H1 (cell line): ENCODE results near the gene RCSD1. TPM values are rescaled to one million over a fixed set of nuclear protein-coding genes. Genes with fewer than 3 reads are reported as not detected.

Source experiments
- CTCF ChIA-PET: fragments of 300-600 bp; sonication (Branson Sonifier 250); formaldehyde crosslinking; loops from one replicate; lab custom pipeline; 2021; ENCODE audit not compliant: partially characterized antibody; lab: Charles Lee
- POLR2A ChIA-PET: fragments of 300-600 bp; sonication (Branson Sonifier 250); formaldehyde crosslinking; loops from one replicate; lab custom pipeline; 2021; ENCODE audit warnings: inconsistent platforms; ENCODE audit not compliant: partially characterized antibody; lab: Charles Lee
- DNase-seq, 2 experiments: peaks; one replicate each; pipeline versions ENCODE4 v3.0.0 to v3.0.0-alpha.2; 2010 to 2022; ENCODE audit warnings: low spot score in 2 of 2, low read depth in 1 of 2, mixed read lengths in 1 of 2
- FAIRE-seq: peaks from 2 replicates; lab custom pipeline; 2011; peaks lifted over from hg19 to GRCh38; lab: Jason Lieb, UNC
- H2AFZ ChIP-seq: 2 replicates; pipeline ENCODE4 v1.8.1; 2012; ENCODE audit warnings: low read length, inconsistent platforms
- H2AK5ac ChIP-seq: 2 replicates; pipeline ENCODE4 v1.6.1; 2013; ENCODE audit warnings: low read depth, low read length
- H2BK120ac ChIP-seq: replicated peaks from 2 replicates; pipeline ENCODE3; 2013; ENCODE audit warnings: low read depth, low read length, inconsistent platforms
- H2BK12ac ChIP-seq: 2 replicates; pipeline ENCODE4 v1.6.1; 2013; ENCODE audit warnings: low read depth, low read length
- H2BK15ac ChIP-seq: 2 replicates; pipeline ENCODE4 v1.6.1; 2013; ENCODE audit warnings: low read length
- H2BK20ac ChIP-seq: 2 replicates; pipeline ENCODE4 v1.6.1; 2013; ENCODE audit warnings: low read length
- H2BK5ac ChIP-seq: 2 replicates; pipeline ENCODE4 v1.6.1; 2013; ENCODE audit warnings: low read depth, low read length
- H3K14ac ChIP-seq: 2 replicates; pipeline ENCODE4 v1.6.1; 2013; ENCODE audit warnings: inconsistent platforms; ENCODE audit not compliant: insufficient read length
- H3K18ac ChIP-seq: 2 replicates; pipeline ENCODE4 v1.6.1; 2013; ENCODE audit warnings: low read length; ENCODE audit errors: extremely low read depth
- H3K23ac ChIP-seq: 2 replicates; pipeline ENCODE4 v1.6.1; 2013; ENCODE audit warnings: inconsistent platforms; ENCODE audit not compliant: insufficient read length
- H3K23me2 ChIP-seq: 2 replicates; pipeline ENCODE4 v1.6.1; 2013; ENCODE audit warnings: low read depth, low read length
- H3K27ac ChIP-seq: 2 replicates; pipeline ENCODE4 v1.6.1; 2011; ENCODE audit warnings: low read depth, low read length, inconsistent platforms
- H3K27me3 ChIP-seq, 4 experiments: replicated peaks in 1 of 4; 1 replicate in 1 of 4; 2 replicates in 3 of 4; pipeline versions ENCODE4 v1.6.1 to v1.8.1; 2011 to 2013; ENCODE audit warnings: low read length in 3 of 4, mild to moderate bottlenecking in 3 of 4, inconsistent platforms in 2 of 4, mixed read lengths in 2 of 4, moderate library complexity in 1 of 4; ENCODE audit not compliant: control insufficient read depth in 3 of 4, insufficient read depth in 3 of 4; ENCODE audit errors: extremely low read depth in 1 of 4
- H3K36me3 ChIP-seq, 4 experiments: 2 replicates each; pipeline versions ENCODE4 v1.6.1 to v1.8.1; 2011 to 2013; ENCODE audit warnings: mild to moderate bottlenecking in 4 of 4, low read length in 3 of 4, moderate library complexity in 2 of 4, control low read depth in 1 of 4, inconsistent platforms in 1 of 4; ENCODE audit not compliant: insufficient read depth in 4 of 4, control insufficient read depth in 2 of 4
- H3K4ac ChIP-seq: replicated peaks from 2 replicates; pipeline ENCODE3; 2013; ENCODE audit warnings: low read length, low read depth, mixed read lengths, inconsistent platforms; ENCODE audit not compliant: insufficient read length
- H3K4me1 ChIP-seq, 4 experiments: replicated peaks in 1 of 4; 1 replicate in 1 of 4; 2 replicates in 3 of 4; pipeline versions ENCODE4 v1.6.1 to v1.8.1; 2011 to 2013; ENCODE audit warnings: low read length in 3 of 4, inconsistent platforms in 2 of 4, mixed read lengths in 1 of 4; ENCODE audit not compliant: insufficient read depth in 4 of 4, control insufficient read depth in 3 of 4
- H3K4me2 ChIP-seq, 2 experiments: 2 replicates each; pipeline versions ENCODE4 v1.6.1 to v1.8.1; 2011 to 2013; ENCODE audit warnings: low read depth in 2 of 2, low read length in 2 of 2, control low read depth in 1 of 2, inconsistent platforms in 1 of 2, mild to moderate bottlenecking in 1 of 2; ENCODE audit not compliant: insufficient read depth in 1 of 2
- H3K4me3 ChIP-seq, 4 experiments: fragments of 200-600, 300-600 bp in 1 of 4; sonication (generic), shearing (Covaris generic), sonication (Bioruptor Twin) in 1 of 4; 2 replicates each; pipeline versions ENCODE4 v1.5.1 to v1.8.1; 2011 to 2016; ENCODE audit warnings: low read length in 4 of 4, low read depth in 3 of 4, control low read depth in 2 of 4, inconsistent platforms in 2 of 4, mild to moderate bottlenecking in 2 of 4, mixed read lengths in 1 of 4, moderate library complexity in 1 of 4; ENCODE audit not compliant: insufficient read depth in 2 of 4; ENCODE audit errors: extremely low read depth in 1 of 4
- H3K56ac ChIP-seq: replicated peaks from 2 replicates; pipeline ENCODE3; 2013; ENCODE audit warnings: low read depth, mild to moderate bottlenecking, mixed read lengths, low read length, inconsistent platforms; ENCODE audit not compliant: insufficient read length
- H3K79me1 ChIP-seq: 2 replicates; pipeline ENCODE4 v1.6.1; 2013; ENCODE audit warnings: low read depth, low read length, control low read depth
- H3K79me2 ChIP-seq, 2 experiments: 2 replicates each; pipeline versions ENCODE4 v1.6.1 to v1.8.1; 2012 to 2013; ENCODE audit warnings: low read length in 2 of 2, mild to moderate bottlenecking in 2 of 2, inconsistent platforms in 1 of 2; ENCODE audit not compliant: insufficient read depth in 2 of 2, control insufficient read depth in 1 of 2
- H3K9ac ChIP-seq, 4 experiments: replicated peaks in 1 of 4; 1 replicate in 1 of 4; 2 replicates in 3 of 4; pipeline versions ENCODE4 v1.6.1 to v1.8.1; 2011 to 2013; ENCODE audit warnings: low read depth in 3 of 4, low read length in 3 of 4, control low read depth in 2 of 4, mild to moderate bottlenecking in 2 of 4, moderate library complexity in 2 of 4, inconsistent platforms in 1 of 4; ENCODE audit errors: extremely low read depth in 1 of 4
- H3K9me3 ChIP-seq, 2 experiments: 2 replicates each; pipeline versions ENCODE4 v1.6.1 to v1.8.1; 2012 to 2013; ENCODE audit warnings: mild to moderate bottlenecking in 2 of 2, moderate library complexity in 2 of 2, control low read depth in 1 of 2, inconsistent platforms in 1 of 2, low read depth in 1 of 2, low read length in 1 of 2, mixed read lengths in 1 of 2; ENCODE audit not compliant: insufficient read depth in 2 of 2
- H4K20me1 ChIP-seq, 2 experiments: replicated peaks in 1 of 2; 2 replicates each; pipeline versions ENCODE3 to v1.8.1; 2011 to 2013; ENCODE audit warnings: inconsistent platforms in 2 of 2, low read length in 2 of 2, mild to moderate bottlenecking in 1 of 2; ENCODE audit not compliant: insufficient read depth in 2 of 2, control insufficient read depth in 1 of 2
- H4K5ac ChIP-seq: 2 replicates; pipeline ENCODE4 v1.6.1; 2013; ENCODE audit warnings: low read length, low read depth, mixed read lengths, inconsistent platforms; ENCODE audit not compliant: insufficient read length
- H4K8ac ChIP-seq: 2 replicates; pipeline ENCODE4 v1.8.0; 2013; ENCODE audit warnings: mild to moderate bottlenecking, moderate library complexity, low read length, inconsistent platforms; ENCODE audit not compliant: insufficient read depth; ENCODE audit errors: extremely low read depth
- H4K91ac ChIP-seq: replicated peaks from 2 replicates; pipeline ENCODE3; 2013; ENCODE audit warnings: low read length, mixed read lengths, inconsistent platforms; ENCODE audit not compliant: insufficient read length
- CHD2 ChIP-seq: IDR thresholded peaks from 2 replicates; pipeline ENCODE4 v1.6.1; 2012; ENCODE audit warnings: low read length, improper control_type of control experiment
- EGR1 ChIP-seq: IDR thresholded peaks from 2 replicates; pipeline ENCODE4 v1.6.1; 2011; ENCODE audit warnings: low read depth, low read length, borderline replicate concordance
- EZH2 ChIP-seq: fragments of 200-600 bp; sonication (generic); IDR thresholded peaks from 2 replicates; pipeline ENCODE4 v1.7.1; 2012; ENCODE audit warnings: low read depth, mild to moderate bottlenecking, moderate library complexity, low read length, inconsistent platforms; ENCODE audit not compliant: severe bottlenecking
- FOSL1 ChIP-seq: IDR thresholded peaks from 2 replicates; pipeline ENCODE4 v1.6.1; 2011; ENCODE audit warnings: mild to moderate bottlenecking, low read depth, low read length, moderate library complexity; ENCODE audit not compliant: insufficient read depth
- GABPA ChIP-seq: IDR thresholded peaks from 2 replicates; pipeline ENCODE4 v1.6.1; 2011; ENCODE audit warnings: mild to moderate bottlenecking, low read length, moderate library complexity, borderline replicate concordance; ENCODE audit not compliant: insufficient read depth
- HDAC2 ChIP-seq, 2 experiments: fragments of 300-600 bp in 1 of 2; sonication (generic) in 1 of 2; IDR thresholded peaks; 2 replicates each; pipeline ENCODE4 v1.6.1; 2011 to 2012; ENCODE audit warnings: low read depth in 2 of 2, low read length in 2 of 2, mild to moderate bottlenecking in 2 of 2, moderate library complexity in 2 of 2, borderline replicate concordance in 1 of 2, inconsistent platforms in 1 of 2
- JUND ChIP-seq: IDR thresholded peaks from 2 replicates; pipeline ENCODE4 v1.6.1; 2011; ENCODE audit warnings: mild to moderate bottlenecking, improper control_type of control experiment, low read length
- SAP30 ChIP-seq: fragments of 300-600 bp; sonication (generic); IDR thresholded peaks from 2 replicates; pipeline ENCODE4 v1.7.1; 2012; ENCODE audit warnings: low read length, moderate library complexity, mild to moderate bottlenecking, inconsistent platforms; ENCODE audit not compliant: insufficient read depth, insufficient replicate concordance
- SRF ChIP-seq: IDR thresholded peaks from 2 replicates; pipeline ENCODE4 v1.6.1; 2011; ENCODE audit warnings: mild to moderate bottlenecking, low read depth, low read length, moderate library complexity
- WGBS, 2 experiments: shearing (Covaris generic) in 1 of 2; methylation state at CpG; one replicate each; pipeline versions ENCODE4 v1.1.6 to v1.1.7; 2013 to 2015; ENCODE audit warnings: low lambda C conversion rate in 2 of 2, mixed read lengths in 2 of 2, inconsistent platforms in 1 of 2, low coverage in 1 of 2, missing lambda C conversion rate in 1 of 2; ENCODE audit not compliant: insufficient replicate concordance in 2 of 2, insufficient coverage in 1 of 2, insufficient read length in 1 of 2; ENCODE audit errors: extremely low coverage in 1 of 2, missing lambda C conversion rate in 1 of 2; 5-methylcytosine and 5-hydroxymethylcytosine counted together
- polyA plus RNA-seq, 7 experiments: library from polyadenylated mRNA; depleted of rRNA in 3 of 7; stranded (reverse) in 5 of 7; unstranded in 2 of 7; fragments of >200 nt in 5 of 7; fragments of 200-250 nt in 2 of 7; gene quantifications; 1 replicate in 5 of 7; 2 replicates in 1 of 7; 4 replicates in 1 of 7; pipeline versions ENCODE4 v1.2.1 to v1.2.3, GENCODE V29; 2011 to 2013; ENCODE audit warnings: missing spikeins in 2 of 7, mixed read lengths in 2 of 7
- total RNA-seq: library from RNA; stranded (reverse); fragmentation: NEBNext Ultra II Directional; extraction: Animal tissue kit (Norgen Biotek cat#: 25700); gene quantifications from 2 replicates; pipeline ENCODE4 v1.2.1, GENCODE V29; 2021
- TF ChIP-seq, protein P1 (sequence below), 3 experiments: IDR thresholded peaks; 1 replicate in 2 of 3; 2 replicates in 1 of 3; pipeline versions ENCODE4 v1.5.1 to v1.6.1; 2011; ENCODE audit warnings: low read length in 3 of 3, mild to moderate bottlenecking in 3 of 3, inconsistent platforms in 2 of 3, low read depth in 1 of 3, moderate library complexity in 1 of 3; ENCODE audit not compliant: insufficient read depth in 1 of 3; ENCODE audit errors: control extremely low read depth in 1 of 3

Gene RCSD1
- total and polyA plus RNA-seq, 2 of the 8 experiments (the other 6 are each of a cell fraction or from before 2014, with no cell fraction given), result 0.47 to 0.69 TPM

GRCh38 chr1:167703557-167703956 lies 73.5 kb downstream of the RCSD1 start:
- CTCF ChIA-PET, result interaction anchor here (1.0 to 2.6 kb wide), 6 partner anchors 9 to 147 kb away, joined by 3 to 15 read pairs (median 4); no protein-coding TSS in a partner anchor
- H3K79me2 ChIP-seq, result no peaks in the 10 kb centered on the region
- H3K23ac ChIP-seq, result no peak overlapping the region
- H2AK5ac ChIP-seq, result no peak overlapping the region; the same call in 1 of the 2 replicates
- H3K9me3 ChIP-seq, result no peaks in the 10 kb centered on the region
- H3K23me2 ChIP-seq, result no peaks in the 10 kb centered on the region
- H3K4ac ChIP-seq, result no peak overlapping the region
- H3K27ac ChIP-seq, result no peak overlapping the region
- H4K8ac ChIP-seq, result no peak overlapping the region
- H2BK5ac ChIP-seq, result no peak overlapping the region
- 0 out of 2 replicates have a peak overlapping the region, but pooled peaks have one; percentile 25 for H2BK20ac ChIP-seq
- FAIRE-seq (no peak), DNase-seq (no peak)
- H2BK12ac ChIP-seq, result no peak overlapping the region
- no peak overlapping the region for H3K4me2 ChIP-seq
- H4K20me1 ChIP-seq, result no peaks in the 10 kb centered on the region
- H3K4me1 ChIP-seq, result peaks cover 2 to 19% (median 12%) of the 10 kb centered on the region in 4 experiments; a peak in 4 of 7 replicates
- no peak overlapping the region for H2BK120ac ChIP-seq
- peak overlapping the region; percentile 22 for H4K91ac ChIP-seq
- no peak overlapping the region for H2BK15ac ChIP-seq
- H3K56ac ChIP-seq, result no peak overlapping the region
- no peaks in the 10 kb centered on the region for H3K79me1 ChIP-seq
- no peak overlapping the region for H3K4me3 ChIP-seq
- no peak overlapping the region for H4K5ac ChIP-seq
- POLR2A ChIA-PET, result interaction anchor here (0.8 kb wide), 1 partner anchor 10 kb away, joined by 3 read pairs; no protein-coding TSS in a partner anchor
- H3K9ac ChIP-seq, result no peak overlapping the region
- no peaks in the 10 kb centered on the region; a peak in 1 of 7 replicates for H3K27me3 ChIP-seq
- no peak overlapping the region for H2AFZ ChIP-seq
- H3K18ac ChIP-seq, result no peak overlapping the region; the same call in 1 of the 2 replicates
- 86% methylated on average over 1 of the region's 1 CpG; no CpG with 5 or more reads in 1 of the 2 experiments for WGBS, 2 experiments
- no peak overlapping the region for H3K14ac ChIP-seq
- H3K36me3 ChIP-seq, result no peaks in the 10 kb centered on the region
- TF ChIP-seq, protein P1, sequence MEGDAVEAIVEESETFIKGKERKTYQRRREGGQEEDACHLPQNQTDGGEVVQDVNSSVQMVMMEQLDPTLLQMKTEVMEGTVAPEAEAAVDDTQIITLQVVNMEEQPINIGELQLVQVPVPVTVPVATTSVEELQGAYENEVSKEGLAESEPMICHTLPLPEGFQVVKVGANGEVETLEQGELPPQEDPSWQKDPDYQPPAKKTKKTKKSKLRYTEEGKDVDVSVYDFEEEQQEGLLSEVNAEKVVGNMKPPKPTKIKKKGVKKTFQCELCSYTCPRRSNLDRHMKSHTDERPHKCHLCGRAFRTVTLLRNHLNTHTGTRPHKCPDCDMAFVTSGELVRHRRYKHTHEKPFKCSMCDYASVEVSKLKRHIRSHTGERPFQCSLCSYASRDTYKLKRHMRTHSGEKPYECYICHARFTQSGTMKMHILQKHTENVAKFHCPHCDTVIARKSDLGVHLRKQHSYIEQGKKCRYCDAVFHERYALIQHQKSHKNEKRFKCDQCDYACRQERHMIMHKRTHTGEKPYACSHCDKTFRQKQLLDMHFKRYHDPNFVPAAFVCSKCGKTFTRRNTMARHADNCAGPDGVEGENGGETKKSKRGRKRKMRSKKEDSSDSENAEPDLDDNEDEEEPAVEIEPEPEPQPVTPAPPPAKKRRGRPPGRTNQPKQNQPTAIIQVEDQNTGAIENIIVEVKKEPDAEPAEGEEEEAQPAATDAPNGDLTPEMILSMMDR (IDR thresholded peaks at IDR 0.05; ENCODE audit: control extremely low read depth in 1 of 3, insufficient read depth in 1 of 3, low read depth in 1 of 3, low read length in 3 of 3), result no peak
- TF ChIP-seq CHD2, result no peak
- TF ChIP-seq JUND, result no peak
- TF ChIP-seq SAP30, result no peak
- TF ChIP-seq FOSL1, result no peak
- no peak for TF ChIP-seq SRF
- no peak for TF ChIP-seq HDAC2 (IDR thresholded peaks at IDR 0.05; ENCODE audit: borderline replicate concordance in 1 of 2, low read depth in 2 of 2, low read length in 2 of 2)
- no peak for TF ChIP-seq EZH2
- no peak for TF ChIP-seq GABPA
- TF ChIP-seq EGR1, result no peak
